ENCODE results near the gene BMI1. TPM values are rescaled to one million over a fixed set of nuclear protein-coding genes. Genes with fewer than 3 reads are reported as not detected.
A peak's percentile ranks its signal among the peaks of the same experiment; 100 is the strongest.

Gene BMI1
- total RNA-seq, 2 experiments from 2014 or later, result 45.9 to 74.6 TPM

DNA sequence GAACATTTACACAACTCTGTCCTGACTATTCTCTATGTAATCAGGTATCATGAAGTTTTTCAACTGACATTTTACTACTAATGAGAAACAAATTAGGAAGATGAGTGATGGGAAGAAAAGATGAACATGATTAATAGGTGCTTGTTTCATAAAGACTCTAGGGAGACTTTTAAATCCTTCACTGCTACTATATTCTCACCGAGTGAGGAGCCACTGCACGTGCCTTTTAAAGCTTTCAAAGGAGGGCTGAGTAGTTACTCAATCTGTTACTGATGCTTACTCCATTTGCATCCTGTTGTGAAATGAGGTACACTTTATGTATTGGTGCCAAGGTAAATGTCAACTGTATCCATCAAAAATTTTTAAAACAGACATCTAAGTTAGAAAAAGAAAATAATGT is 6.0 kb upstream of the BMI1 start:
- ATAC-seq (no peak), DNase-seq (no peak)
- CTCF ChIA-PET, result interaction anchor here (0.6 to 4.0 kb wide), 7 partner anchors 23 to 122 kb away, joined by 3 to 12 read pairs (median 6); no protein-coding TSS in a partner anchor
- peak overlapping the region; percentile 93 for H3K4me3 Mint-ChIP-seq
- peak overlapping the region; percentile 95 for H3K27ac Mint-ChIP-seq
- H3K36me3 Mint-ChIP-seq, result peaks cover 9% of the 10 kb centered on the region
- H3K27me3 Mint-ChIP-seq, result peaks cover 4% of the 10 kb centered on the region
- H3K9me3 Mint-ChIP-seq (ENCODE audit: low read depth), result no peaks in the 10 kb centered on the region
- peaks cover 40% of the 10 kb centered on the region for H3K4me1 Mint-ChIP-seq

- Mint-ChIP-seq H3K4me1 (peaks cover 44% of the 10 kb centered on the region), H3K4me3 (peak overlapping the region; percentile 93), H3K36me3 (peaks cover 13% of the 10 kb centered on the region), H3K27me3 (peaks cover 8% of the 10 kb centered on the region), H3K27ac (peak overlapping the region; percentile 95), H3K9me3 (ENCODE audit: low read depth) (no peaks in the 10 kb centered on the region)
- ATAC-seq (peak; percentile 34), DNase-seq (no peak)
- CTCF ChIA-PET, result interaction anchor here (0.6 to 4.0 kb wide), 13 partner anchors 11 to 674 kb away, joined by 3 to 12 read pairs (median 5); partner anchors contain the start of gene SPAG6
Observed at GRCh38 chr10:22315455-22316285, 5.2 kb upstream of the BMI1 start.

- peak within 1 kb of the TSS; percentile 93 for H3K4me3 Mint-ChIP-seq
- H3K9me3 Mint-ChIP-seq (ENCODE audit: low read depth), result no peaks in the 10 kb centered on the region
- peak within 1 kb of the TSS; percentile 95 for H3K27ac Mint-ChIP-seq
- peak; percentile 76 for ATAC-seq
- H3K36me3 Mint-ChIP-seq, result peaks cover 13% of the 10 kb centered on the region
- H3K27me3 Mint-ChIP-seq, result peaks cover 6% of the 10 kb centered on the region
- peaks cover 41% of the 10 kb centered on the region for H3K4me1 Mint-ChIP-seq
- CTCF ChIA-PET, result interaction anchor here (0.6 to 4.0 kb wide), 13 partner anchors 10 to 820 kb away, joined by 3 to 12 read pairs (median 5); partner anchors contain the start of gene SPAG6
- peak; percentile 87 for DNase-seq
Observed at GRCh38 chr10:22316286-22317075, 4.4 kb upstream of the BMI1 start, which contains the start of gene COMMD3. COMMD3 (plus strand) TSS chr10:22316388; CDS start chr10:22316418, 30 bp downstream.

- DNase-seq (no peak), ATAC-seq (no peak)
- H3K9me3 Mint-ChIP-seq (ENCODE audit: low read depth), result no peaks in the 10 kb centered on the region
Observed at GRCh38 chr10:22317076-22317370, 3.9 kb upstream of the BMI1 start.

GRCh38 chr10:22317771-22318565 is 2.9 kb upstream of the BMI1 start:
- Mint-ChIP-seq H3K4me3 (peak overlapping the region; percentile 93), H3K27ac (peak overlapping the region; percentile 28), H3K36me3 (peaks cover 20% of the 10 kb centered on the region), H3K27me3 (peaks cover 18% of the 10 kb centered on the region), H3K9me3 (ENCODE audit: low read depth) (no peaks in the 10 kb centered on the region), H3K4me1 (peaks cover 48% of the 10 kb centered on the region)
- CTCF ChIA-PET, result interaction anchor here (0.7 to 3.4 kb wide), 2 partner anchors 21 to 52 kb away, joined by 3 to 13 read pairs; no protein-coding TSS in a partner anchor
- DNase-seq (no peak), ATAC-seq (no peak)

More at GRCh38 chr10:22317076-22317370, 3.9 kb upstream of the BMI1 start:
- H3K36me3 Mint-ChIP-seq, result peaks cover 15% of the 10 kb centered on the region
- H3K4me3 Mint-ChIP-seq, result peak overlapping the region; percentile 93
- CTCF ChIA-PET, result interaction anchor here (1.1 to 2.4 kb wide), 6 partner anchors 9 to 821 kb away, joined by 3 to 8 read pairs (median 4); partner anchors contain the start of gene SPAG6
- peaks cover 8% of the 10 kb centered on the region for H3K27me3 Mint-ChIP-seq
- H3K27ac Mint-ChIP-seq, result peak overlapping the region; percentile 91
- peaks cover 41% of the 10 kb centered on the region for H3K4me1 Mint-ChIP-seq

- no peak for ATAC-seq
- H3K27ac Mint-ChIP-seq, result no peak overlapping the region
- no peaks in the 10 kb centered on the region for H3K9me3 Mint-ChIP-seq (ENCODE audit: low read depth)
- H3K4me3 Mint-ChIP-seq, result no peak overlapping the region
- CTCF ChIA-PET, result interaction anchor here (3.4 kb wide), 1 partner anchor 21 kb away, joined by 13 read pairs; no protein-coding TSS in a partner anchor
- H3K4me1 Mint-ChIP-seq, result peaks cover 56% of the 10 kb centered on the region
- peaks cover 25% of the 10 kb centered on the region for H3K36me3 Mint-ChIP-seq
- DNase-seq, result no peak
- H3K27me3 Mint-ChIP-seq, result peaks cover 26% of the 10 kb centered on the region
Observed at GRCh38 chr10:22318772-22319171, 2.1 kb upstream of the BMI1 start.

DNA sequence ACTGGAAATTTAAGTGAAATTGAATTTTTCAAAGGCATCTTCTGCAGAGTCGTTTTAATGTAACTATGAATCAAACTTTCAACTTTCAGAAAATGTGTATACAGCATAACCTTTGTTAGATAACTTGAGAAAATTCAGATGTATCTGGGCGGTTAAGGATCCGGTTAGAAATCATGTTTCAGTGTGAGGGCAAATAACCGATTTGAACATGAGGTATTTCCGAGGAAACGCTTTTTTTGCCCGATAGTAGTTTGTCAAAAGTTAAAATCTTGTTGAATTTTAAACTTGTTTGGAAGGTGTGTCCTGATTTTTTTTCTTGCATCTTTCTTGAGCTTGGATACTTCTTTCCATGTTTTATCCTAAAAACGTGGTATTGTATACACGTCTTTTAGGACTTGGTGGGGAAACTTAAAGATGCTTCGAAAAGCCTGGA is 1.3 kb upstream of the BMI1 start:
- CTCF ChIA-PET, result interaction anchor here (3.4 kb wide), 1 partner anchor 20 kb away, joined by 13 read pairs; no protein-coding TSS in a partner anchor
- Mint-ChIP-seq H3K4me1 (peaks cover 62% of the 10 kb centered on the region), H3K9me3 (ENCODE audit: low read depth) (no peaks in the 10 kb centered on the region), H3K4me3 (peak overlapping the region; percentile 89), H3K27ac (no peak overlapping the region), H3K36me3 (peaks cover 27% of the 10 kb centered on the region), H3K27me3 (peaks cover 34% of the 10 kb centered on the region)
- no peak for DNase-seq
- no peak for ATAC-seq

DNA sequence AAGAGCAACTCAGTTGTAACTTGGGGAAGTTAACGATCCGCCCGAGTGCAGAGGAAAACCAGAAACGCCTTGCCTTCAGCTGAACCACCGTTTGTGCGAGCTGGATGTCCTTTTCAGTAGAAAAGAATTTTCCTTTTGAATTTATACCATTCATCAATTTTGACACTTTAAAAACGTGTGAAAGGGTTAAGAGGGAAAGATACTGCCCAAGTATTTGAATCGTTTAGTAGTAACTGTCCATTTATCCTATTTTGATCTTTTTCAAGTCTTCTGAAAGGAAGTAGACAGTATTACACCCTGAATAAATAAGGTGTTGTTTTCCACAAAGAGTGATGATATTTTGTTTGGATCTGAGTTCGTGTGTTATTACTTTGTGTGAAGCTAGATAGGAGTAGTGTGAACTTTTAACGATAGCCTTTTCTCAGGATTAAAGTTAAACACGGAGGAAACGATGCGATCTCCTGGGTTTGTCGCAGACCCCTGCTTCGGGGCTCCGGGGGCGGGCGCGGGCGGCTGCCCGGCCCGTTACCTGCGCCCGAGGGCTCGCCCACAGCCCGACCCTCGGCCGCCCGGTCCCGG is 830 bp upstream of the BMI1 start:
- Mint-ChIP-seq H3K4me3 (peak overlapping the region; percentile 89), H3K36me3 (peaks cover 27% of the 10 kb centered on the region), H3K27me3 (peaks cover 39% of the 10 kb centered on the region), H3K27ac (peak overlapping the region; percentile 94), H3K9me3 (ENCODE audit: low read depth) (no peaks in the 10 kb centered on the region), H3K4me1 (peaks cover 63% of the 10 kb centered on the region)
- CTCF ChIA-PET, result interaction anchor here (3.4 kb wide), 1 partner anchor 19 kb away, joined by 13 read pairs; no protein-coding TSS in a partner anchor
- no peak for ATAC-seq
- DNase-seq, result no peak

DNA sequence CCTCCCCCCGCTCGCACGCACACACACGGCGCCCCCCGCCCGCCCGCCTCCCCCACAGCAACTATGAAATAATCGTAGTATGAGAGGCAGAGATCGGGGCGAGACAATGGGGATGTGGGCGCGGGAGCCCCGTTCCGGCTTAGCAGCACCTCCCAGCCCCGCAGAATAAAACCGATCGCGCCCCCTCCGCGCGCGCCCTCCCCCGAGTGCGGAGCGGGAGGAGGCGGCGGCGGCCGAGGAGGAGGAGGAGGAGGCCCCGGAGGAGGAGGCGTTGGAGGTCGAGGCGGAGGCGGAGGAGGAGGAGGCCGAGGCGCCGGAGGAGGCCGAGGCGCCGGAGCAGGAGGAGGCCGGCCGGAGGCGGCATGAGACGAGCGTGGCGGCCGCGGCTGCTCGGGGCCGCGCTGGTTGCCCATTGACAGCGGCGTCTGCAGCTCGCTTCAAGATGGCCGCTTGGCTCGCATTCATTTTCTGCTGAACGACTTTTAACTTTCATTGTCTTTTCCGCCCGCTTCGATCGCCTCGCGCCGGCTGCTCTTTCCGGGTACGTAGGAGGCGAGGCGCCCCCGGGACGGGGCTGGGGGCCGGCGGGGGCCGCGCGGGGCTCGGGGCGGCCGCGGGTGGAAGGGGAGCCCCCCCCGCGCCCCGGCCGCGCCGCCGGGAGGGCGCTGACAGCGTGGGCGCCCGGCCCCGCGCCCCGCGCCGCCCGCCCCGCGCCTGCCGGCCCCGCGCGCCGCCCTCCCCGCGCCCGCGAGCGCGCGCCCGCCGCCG is 441 bp downstream of the BMI1 start:
- CTCF ChIA-PET, result interaction anchor here (2.5 kb wide), 1 partner anchor 19 kb away, joined by 7 read pairs; no protein-coding TSS in a partner anchor
- Mint-ChIP-seq H3K9me3 (ENCODE audit: low read depth) (no peaks in the 10 kb centered on the region), H3K36me3 (peaks cover 27% of the 10 kb centered on the region), H3K27me3 (peaks cover 40% of the 10 kb centered on the region), H3K4me1 (peaks cover 62% of the 10 kb centered on the region), H3K4me3 (peak overlapping the region; percentile 76), H3K27ac (peak overlapping the region; percentile 80)
- peak; percentile 34 for ATAC-seq
- peak; percentile 72 for DNase-seq

DNA sequence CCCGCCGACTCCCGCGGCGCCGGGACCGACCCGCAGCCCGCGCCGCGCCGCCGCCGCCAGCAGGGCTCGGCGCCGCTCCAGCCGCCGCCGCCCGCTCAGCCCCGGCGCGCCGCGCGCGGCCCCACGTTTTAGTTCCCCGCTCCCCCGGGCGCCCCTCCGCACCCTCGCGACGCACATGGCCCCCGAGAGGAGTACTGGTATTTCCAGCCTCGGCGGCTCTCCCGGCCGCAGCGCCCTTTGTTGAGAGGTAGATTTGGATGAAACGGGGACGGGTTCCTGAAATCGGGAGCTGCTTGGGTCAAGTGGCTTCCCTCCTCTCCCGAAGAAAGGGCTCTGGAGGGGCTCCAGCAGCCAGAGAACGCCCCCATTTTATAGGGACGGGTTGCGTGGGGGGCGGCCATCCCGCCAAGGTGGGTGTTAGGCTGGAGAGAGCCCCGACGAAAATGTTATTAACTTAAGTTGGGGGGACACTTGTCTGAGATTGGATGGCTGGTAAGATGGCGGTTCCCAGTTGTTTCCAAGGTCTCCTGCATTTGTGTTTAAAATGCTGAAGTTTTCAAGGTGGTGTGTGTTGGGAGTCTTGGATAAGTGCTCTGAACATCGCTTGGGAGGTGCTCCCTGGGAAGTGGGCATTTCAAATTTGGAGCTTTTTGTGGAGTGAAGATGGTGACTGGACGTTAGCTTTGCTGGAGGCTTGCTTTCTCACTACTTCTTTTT is 1.2 kb downstream of the BMI1 start:
- no peak for DNase-seq

GRCh38 chr10:22322641-22323160 is 1.8 kb downstream of the BMI1 start:
- Mint-ChIP-seq H3K27ac (peak overlapping the region; percentile 63), H3K4me3 (peak overlapping the region; percentile 79)

More for the DNA sequence above, 1.2 kb downstream of the BMI1 start:
- Mint-ChIP-seq H3K4me3 (peak overlapping the region; percentile 79), H3K27ac (peak overlapping the region; percentile 63), H3K27me3 (peaks cover 40% of the 10 kb centered on the region), H3K9me3 (ENCODE audit: low read depth) (no peaks in the 10 kb centered on the region), H3K4me1 (peaks cover 62% of the 10 kb centered on the region), H3K36me3 (peaks cover 30% of the 10 kb centered on the region)
- CTCF ChIA-PET, result interaction anchor here (2.5 kb wide), 1 partner anchor 18 kb away, joined by 7 read pairs; no protein-coding TSS in a partner anchor
- peak; percentile 9 for ATAC-seq

More at GRCh38 chr10:22322641-22323160, 1.8 kb downstream of the BMI1 start:
- peaks cover 32% of the 10 kb centered on the region for H3K36me3 Mint-ChIP-seq
- ATAC-seq (no peak), DNase-seq (no peak)
- CTCF ChIA-PET, result interaction anchor here (2.5 kb wide), 1 partner anchor 17 kb away, joined by 7 read pairs; no protein-coding TSS in a partner anchor
- peaks cover 58% of the 10 kb centered on the region for H3K4me1 Mint-ChIP-seq
- peaks cover 40% of the 10 kb centered on the region for H3K27me3 Mint-ChIP-seq
- H3K9me3 Mint-ChIP-seq (ENCODE audit: low read depth), result no peaks in the 10 kb centered on the region

Data from activated CD8-positive, alpha-beta memory T cell treated with anti-CD3 and anti-CD28 coated beads, Interleukin-2, amount 10 ng/mL, durations not matched to agents 7 days and 5 days (primary cell).